Trophoblast cell (in vitro differentiated cells and primary cell): ENCODE data around the gene ANKRD53. TPM values are rescaled to one million over a fixed set of nuclear protein-coding genes. Genes with fewer than 3 reads are reported as not detected.

Source experiments
- DNase-seq, 2 donors: peaks; one replicate each; pipeline ENCODE4 v3.0.0-alpha.2; 2016
- H2AFZ ChIP-seq: 2 replicates; pipeline ENCODE4 v1.6.1; 2013; ENCODE audit warnings: low read length, moderate library complexity, mild to moderate bottlenecking; ENCODE audit not compliant: insufficient read depth, poor library complexity
- H2AK5ac ChIP-seq: 2 replicates; pipeline ENCODE4 v1.6.1; 2013; ENCODE audit warnings: mild to moderate bottlenecking, low read length
- H2BK120ac ChIP-seq: 2 replicates; pipeline ENCODE4 v1.6.1; 2013; ENCODE audit warnings: low read length, mild to moderate bottlenecking, moderate library complexity; ENCODE audit not compliant: insufficient read depth, poor library complexity
- H2BK12ac ChIP-seq: 2 replicates; pipeline ENCODE4 v1.6.1; 2013; ENCODE audit warnings: mild to moderate bottlenecking, low read length, moderate library complexity
- H2BK5ac ChIP-seq: 2 replicates; pipeline ENCODE4 v1.6.1; 2013; ENCODE audit warnings: low read length, low read depth, moderate library complexity, mild to moderate bottlenecking; ENCODE audit not compliant: poor library complexity
- H3K14ac ChIP-seq: 2 replicates; pipeline ENCODE4 v1.6.1; 2013; ENCODE audit warnings: mild to moderate bottlenecking, low read length
- H3K18ac ChIP-seq: 2 replicates; pipeline ENCODE4 v1.6.1; 2013; ENCODE audit warnings: mild to moderate bottlenecking, low read length
- H3K23ac ChIP-seq: 2 replicates; pipeline ENCODE4 v1.6.1; 2013; ENCODE audit warnings: low read length
- H3K27ac ChIP-seq: 2 replicates; pipeline ENCODE4 v1.5.1; 2013; ENCODE audit warnings: low read depth, mild to moderate bottlenecking, inconsistent platforms, low read length, moderate library complexity
- H3K27me3 ChIP-seq: 2 replicates; pipeline ENCODE4 v1.6.1; 2013; ENCODE audit warnings: inconsistent platforms, mild to moderate bottlenecking, low read length, moderate library complexity; ENCODE audit not compliant: insufficient read depth
- H3K36me3 ChIP-seq, 2 experiments: 1 replicate in 1 of 2; 2 replicates in 1 of 2; pipeline ENCODE4 v1.6.1; 2013; ENCODE audit warnings: low read length in 2 of 2, mild to moderate bottlenecking in 2 of 2, moderate library complexity in 1 of 2; ENCODE audit not compliant: insufficient read depth in 2 of 2, control insufficient read depth in 1 of 2
- H3K4ac ChIP-seq: 2 replicates; pipeline ENCODE4 v1.6.1; 2013; ENCODE audit warnings: low read depth, mild to moderate bottlenecking, low read length, moderate library complexity
- H3K4me1 ChIP-seq, 2 experiments: 1 replicate in 1 of 2; 2 replicates in 1 of 2; pipeline ENCODE4 v1.6.1; 2013; ENCODE audit warnings: low read length in 2 of 2, mild to moderate bottlenecking in 2 of 2, moderate library complexity in 1 of 2; ENCODE audit not compliant: insufficient read depth in 2 of 2, control insufficient read depth in 1 of 2
- H3K4me2 ChIP-seq: 2 replicates; pipeline ENCODE4 v1.6.1; 2013; ENCODE audit warnings: inconsistent platforms, mild to moderate bottlenecking, low read length, moderate library complexity
- H3K4me3 ChIP-seq: 2 replicates; pipeline ENCODE4 v1.5.1; 2013; ENCODE audit warnings: mild to moderate bottlenecking, low read depth, low read length, inconsistent platforms
- H3K79me1 ChIP-seq: one replicate; pipeline ENCODE4 v1.6.1; 2013; ENCODE audit warnings: low read length
- H3K79me2 ChIP-seq: 2 replicates; pipeline ENCODE4 v1.6.1; 2013; ENCODE audit warnings: low read length, mild to moderate bottlenecking; ENCODE audit not compliant: control insufficient read depth, insufficient read depth, poor library complexity
- H3K9ac ChIP-seq: 2 replicates; pipeline ENCODE4 v1.6.1; 2013; ENCODE audit warnings: mild to moderate bottlenecking, low read length
- H3K9me3 ChIP-seq: 2 replicates; pipeline ENCODE4 v1.6.1; 2013; ENCODE audit warnings: low read depth, mild to moderate bottlenecking, control low read depth, inconsistent platforms, low read length; ENCODE audit not compliant: insufficient read depth
- H4K12ac ChIP-seq: 2 replicates; pipeline ENCODE4 v1.6.1; 2013; ENCODE audit warnings: low read depth, mild to moderate bottlenecking, low read length, moderate library complexity
- H4K8ac ChIP-seq: 2 replicates; pipeline ENCODE4 v1.6.1; 2013; ENCODE audit warnings: low read depth, mild to moderate bottlenecking, low read length, moderate library complexity
- H4K91ac ChIP-seq: one replicate; pipeline ENCODE4 v1.6.1; 2013; ENCODE audit warnings: low read depth, mild to moderate bottlenecking, low read length, moderate library complexity
- WGBS: extraction: QIAGEN DNeasy Blood & Tissue Kit; methylation state at CpG from one replicate; pipeline ENCODE4 v1.1.7; 2013; ENCODE audit warnings: missing lambda C conversion rate; ENCODE audit not compliant: insufficient read length, insufficient coverage; ENCODE audit errors: extremely low coverage; 5-methylcytosine and 5-hydroxymethylcytosine counted together
- polyA plus RNA-seq: library from polyadenylated mRNA; stranded (reverse); fragments of 200-250 nt; gene quantifications from 2 replicates; pipeline ENCODE4 v1.2.3, GENCODE V29; 2013

ANKRD53 gene, protein sequence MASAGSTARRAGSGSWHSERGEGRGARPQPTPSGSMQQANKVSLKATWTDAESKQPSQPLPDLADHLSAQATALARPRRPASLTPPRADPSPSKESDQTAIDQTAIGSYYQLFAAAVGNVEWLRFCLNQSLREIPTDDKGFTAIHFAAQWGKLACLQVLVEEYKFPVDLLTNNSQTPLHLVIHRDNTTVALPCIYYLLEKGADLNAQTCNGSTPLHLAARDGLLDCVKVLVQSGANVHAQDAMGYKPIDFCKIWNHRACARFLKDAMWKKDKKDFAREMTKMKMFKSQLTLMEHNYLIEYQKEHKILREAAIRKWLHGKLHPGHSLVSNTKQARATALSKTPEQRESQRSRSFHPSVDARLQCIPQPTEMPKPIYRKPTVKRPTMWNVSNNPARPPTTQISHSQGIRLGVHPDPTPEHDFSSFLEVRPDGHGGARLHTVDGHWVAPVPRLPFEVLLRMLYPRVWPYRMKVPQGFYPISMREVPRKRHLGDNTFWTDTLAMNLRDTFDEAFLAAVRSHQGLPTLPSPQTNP
- polyA plus RNA-seq: 0.73 and 0.86 TPM in 2 replicates

DNA sequence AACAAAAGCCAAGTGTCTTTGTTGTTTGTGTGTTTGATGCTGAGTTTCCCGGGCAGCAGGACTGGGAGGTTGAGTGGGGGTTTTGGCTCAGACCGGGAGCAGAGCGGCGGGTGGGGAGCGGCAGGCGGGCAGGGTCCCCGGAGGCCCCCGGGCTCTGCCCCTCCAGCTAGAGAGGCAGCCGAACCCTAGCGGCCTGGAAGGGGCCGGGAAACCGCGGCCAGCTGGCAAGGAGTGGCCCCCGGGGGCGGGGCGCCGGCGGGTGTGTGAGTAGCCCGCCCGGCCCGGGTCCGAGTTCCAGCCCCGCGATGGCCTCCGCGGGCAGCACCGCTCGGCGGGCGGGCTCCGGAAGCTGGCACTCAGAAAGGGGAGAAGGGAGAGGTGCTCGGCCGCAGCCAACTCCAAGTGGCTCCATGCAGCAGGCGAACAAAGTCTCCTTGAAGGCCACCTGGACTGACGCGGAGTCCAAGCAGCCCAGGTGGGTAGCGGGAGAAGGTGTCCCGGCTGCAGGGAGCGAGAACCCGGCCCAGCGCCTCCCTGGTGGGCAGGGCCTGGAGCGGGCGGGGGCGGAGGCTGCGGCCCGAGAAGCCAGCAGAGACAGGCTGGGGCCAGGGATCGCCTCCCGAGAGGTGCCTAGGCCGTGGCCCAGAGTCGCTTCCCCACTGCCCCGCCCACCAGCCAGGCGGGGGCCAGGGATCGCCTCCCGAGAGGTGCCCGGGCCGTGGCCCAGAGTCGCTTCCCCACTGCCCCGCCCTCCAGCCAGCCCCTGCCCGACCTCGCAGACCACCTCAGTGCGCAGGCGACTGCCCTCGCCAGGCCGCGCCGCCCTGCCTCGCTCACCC is at the start of gene ANKRD53:
ANKRD53 (plus strand) TSS at position 290 of the 839 bp plus-strand sequence; CDS start at position 306, 16 bp downstream.
- H4K8ac ChIP-seq: peak within 1 kb of the TSS; percentile 79
- H3K18ac ChIP-seq: peak within 1 kb of the TSS; percentile 61
- peak; percentile 85 to 88 for DNase-seq
- no peak within 1 kb of the TSS for H3K27ac ChIP-seq
- H2AFZ ChIP-seq: peak within 1 kb of the TSS; percentile 93
- H2BK12ac ChIP-seq: no peak within 1 kb of the TSS
- no peaks in the 10 kb centered on the region for H3K27me3 ChIP-seq
- peaks cover 3% of the 10 kb centered on the region for H3K9me3 ChIP-seq
- whole genome bisulfite sequencing: no CpG with 5 or more reads among the region's 67 CpGs
- peaks cover 8 to 10% of the 10 kb centered on the region in 2 experiments for H3K4me1 ChIP-seq
- H2BK120ac ChIP-seq: peak within 1 kb of the TSS; percentile 30
- H3K4ac ChIP-seq: no peak within 1 kb of the TSS
- no peak within 1 kb of the TSS for H2AK5ac ChIP-seq
- no peak within 1 kb of the TSS for H3K23ac ChIP-seq
- H3K4me3 ChIP-seq: peak within 1 kb of the TSS; percentile 72
- H4K91ac ChIP-seq: peak within 1 kb of the TSS; percentile 21
- H3K36me3 ChIP-seq: no peaks in the 10 kb centered on the region
- no peak within 1 kb of the TSS for H2BK5ac ChIP-seq
- H3K4me2 ChIP-seq: peak within 1 kb of the TSS; percentile 67
- no peak within 1 kb of the TSS for H3K9ac ChIP-seq
- H3K14ac ChIP-seq: peak within 1 kb of the TSS; percentile 26
- H4K12ac ChIP-seq: no peak within 1 kb of the TSS
- peaks cover 7% of the 10 kb centered on the region for H3K79me1 ChIP-seq
- peaks cover 1% of the 10 kb centered on the region for H3K79me2 ChIP-seq

DNA sequence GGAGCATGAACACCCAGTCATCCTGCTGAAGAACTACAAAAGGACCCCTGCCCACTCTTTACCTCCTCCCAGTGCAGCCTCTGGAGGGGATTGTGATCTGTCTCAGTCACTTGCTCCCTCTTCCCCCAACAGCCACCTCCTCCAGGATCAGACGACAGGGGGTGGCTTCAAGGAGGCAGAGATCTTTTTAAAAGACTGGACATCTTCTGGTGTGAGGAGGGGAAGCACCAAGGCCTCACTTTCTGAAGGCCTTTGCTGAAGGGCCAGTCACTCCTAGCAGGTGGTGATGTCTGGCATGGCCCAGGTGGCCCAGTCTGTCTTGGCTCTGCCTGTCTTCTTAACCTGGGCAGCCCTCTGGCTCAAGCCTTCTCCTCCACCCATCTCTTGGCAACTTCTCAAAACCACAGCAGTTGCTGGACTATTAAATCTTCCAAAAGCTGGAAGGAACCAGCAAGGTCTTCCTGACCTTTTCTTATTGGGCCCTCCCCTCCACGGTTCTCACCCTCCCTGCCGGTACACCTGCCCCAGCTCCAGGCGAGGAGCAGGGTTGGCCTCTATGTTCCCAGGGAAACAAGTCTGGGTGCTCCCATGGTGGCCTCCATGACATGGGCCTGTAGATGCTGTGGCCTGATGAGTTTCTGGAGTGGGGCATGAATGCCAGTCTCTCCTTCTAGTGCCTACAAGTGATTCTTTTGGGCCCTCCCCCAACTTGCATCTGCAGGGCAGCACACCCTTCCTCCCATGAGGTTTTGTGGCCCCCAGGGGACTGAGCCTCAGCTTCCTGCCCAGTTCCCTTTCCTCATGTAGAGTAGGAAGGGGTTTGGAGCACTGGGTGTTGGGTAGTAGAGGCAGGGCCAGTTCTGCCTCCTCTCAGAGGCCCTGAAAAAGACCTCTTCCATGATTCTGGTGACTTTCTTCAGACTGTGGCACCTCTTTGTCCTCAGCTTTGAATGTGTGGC is 47.8 kb upstream of the ANKRD53 start:
- no peak overlapping the region for H4K91ac ChIP-seq
- H3K4me3 ChIP-seq: no peak overlapping the region

DNA sequence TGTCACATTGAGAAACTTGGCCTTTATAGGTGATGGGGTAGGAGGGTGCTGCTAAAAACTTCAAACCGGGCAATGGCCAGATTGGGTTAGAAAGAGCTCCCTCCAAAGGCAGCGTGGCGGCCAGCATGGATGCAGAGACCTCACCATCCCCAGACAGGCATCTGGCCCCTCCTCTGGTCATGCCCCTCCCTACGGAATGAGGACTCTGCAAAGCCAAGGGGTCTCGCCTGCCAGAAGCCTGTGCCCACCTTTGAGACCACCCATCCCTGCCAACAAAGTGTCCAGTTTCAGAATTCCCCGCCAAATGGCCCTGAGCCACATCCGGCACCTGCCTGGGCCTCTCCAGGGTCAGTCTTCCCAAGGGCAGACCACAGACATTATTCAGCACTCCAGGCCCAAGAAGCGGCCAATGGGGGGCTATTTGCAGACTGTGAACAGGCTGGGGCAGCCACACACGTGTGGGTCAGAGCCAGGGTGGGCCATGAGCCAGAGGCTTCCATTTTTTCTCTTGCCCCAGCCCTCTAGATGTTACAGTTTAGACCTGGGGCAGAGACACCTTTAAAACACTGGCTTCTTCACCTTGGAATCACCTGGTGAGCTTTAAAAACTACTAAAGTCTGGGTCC is 46.9 kb upstream of the ANKRD53 start:
- no peak overlapping the region for H3K23ac ChIP-seq
- no peaks in the 10 kb centered on the region for H3K79me2 ChIP-seq
- H2BK12ac ChIP-seq: no peak overlapping the region
- H4K91ac ChIP-seq: no peak overlapping the region
- no peaks in the 10 kb centered on the region for H3K4me1 ChIP-seq
- H3K14ac ChIP-seq: no peak overlapping the region
- H2BK5ac ChIP-seq: no peak overlapping the region
- H3K4ac ChIP-seq: no peak overlapping the region
- no peak overlapping the region for H2BK120ac ChIP-seq
- no peaks in the 10 kb centered on the region for H3K36me3 ChIP-seq
- no peaks in the 10 kb centered on the region for H3K79me1 ChIP-seq
- no CpG with 5 or more reads among the region's 9 CpGs for WGBS
- H3K4me3 ChIP-seq: no peak overlapping the region
- no peak overlapping the region for H2AK5ac ChIP-seq
- no peaks in the 10 kb centered on the region for H3K27me3 ChIP-seq
- H3K27ac ChIP-seq: no peak overlapping the region
- H4K12ac ChIP-seq: no peak overlapping the region
- no peak overlapping the region for H4K8ac ChIP-seq
- H3K9me3 ChIP-seq: no peaks in the 10 kb centered on the region
- DNase-seq: no peak
- H3K4me2 ChIP-seq: no peak overlapping the region
- H3K9ac ChIP-seq: no peak overlapping the region
- no peak overlapping the region for H3K18ac ChIP-seq
- H2AFZ ChIP-seq: no peak overlapping the region

More for the DNA sequence above, 47.8 kb upstream of the ANKRD53 start:
- DNase-seq: no peak
- Histone ChIP-seq H3K4ac (no peak overlapping the region), H2BK120ac (no peak overlapping the region), H3K4me1 (no peaks in the 10 kb centered on the region), H3K18ac (no peak overlapping the region), H3K36me3 (no peaks in the 10 kb centered on the region), H3K14ac (no peak overlapping the region), H3K27me3 (no peaks in the 10 kb centered on the region), H4K12ac (no peak overlapping the region), H3K23ac (no peak overlapping the region), H3K9ac (no peak overlapping the region), H3K4me2 (no peak overlapping the region), H3K27ac (no peak overlapping the region), H3K9me3 (no peaks in the 10 kb centered on the region), H3K79me2 (no peaks in the 10 kb centered on the region), H2AK5ac (no peak overlapping the region), H2BK12ac (no peak overlapping the region), H3K79me1 (no peaks in the 10 kb centered on the region), H2AFZ (no peak overlapping the region), H4K8ac (no peak overlapping the region), H2BK5ac (no peak overlapping the region)
- no CpG with 5 or more reads among the region's 4 CpGs for WGBS
